Stimulated activated CD8-positive, alpha-beta memory T cell treated with anti-CD3 and anti-CD28 coated beads, Interleukin-4, amount 100 ng/mL, for 1 hour (primary cell): ENCODE measurements around the gene SHH.

Experiments
- DNase-seq, 2 donors: peaks; one replicate each; pipeline ENCODE4 v3.0.0-alpha.2; 2020; ENCODE audit warnings: low read depth in 2 of 2, low spot score in 1 of 2

Gene SHH

DNA sequence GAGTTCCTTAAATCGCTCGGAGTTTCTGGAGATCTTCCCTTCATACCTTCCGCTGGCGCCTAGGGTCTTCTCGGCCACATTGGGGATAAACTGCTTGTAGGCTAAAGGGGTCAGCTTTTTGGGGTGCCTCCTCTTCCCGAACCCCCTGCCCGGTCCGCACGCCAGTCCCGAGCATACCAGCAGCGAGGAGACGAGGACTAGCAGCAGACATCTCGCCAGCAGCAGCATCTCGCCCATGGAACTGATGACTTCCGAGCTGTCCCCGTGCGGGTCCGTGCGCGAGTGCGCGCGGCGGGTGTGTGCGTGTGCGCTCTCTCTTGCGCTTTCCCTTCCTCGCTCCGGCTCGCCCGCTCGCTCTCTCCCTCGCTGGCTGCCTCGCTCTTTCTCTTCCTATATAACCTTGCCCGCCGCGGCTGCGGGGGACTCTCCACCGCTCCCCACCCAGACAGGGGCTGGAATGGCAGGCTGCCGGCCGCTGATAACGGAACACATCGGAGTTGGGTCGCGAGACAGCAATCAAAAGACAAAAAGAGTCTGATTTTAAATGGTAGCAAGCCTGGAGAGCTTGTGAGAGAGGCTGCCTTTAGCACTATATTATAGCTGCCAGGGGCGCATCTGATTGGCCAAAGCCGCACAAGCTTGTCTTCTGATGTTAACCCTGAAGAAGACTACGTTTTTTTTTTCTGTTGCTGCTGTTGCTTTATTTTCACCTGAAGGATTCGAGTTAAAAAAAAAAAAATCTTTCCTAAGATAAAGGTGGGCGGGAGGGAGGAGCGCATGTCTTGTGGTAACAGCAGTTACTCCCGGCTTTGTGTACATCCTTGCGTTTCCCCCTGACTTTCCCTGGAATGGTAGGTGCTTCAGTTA is at the start of gene SHH:
Gene SHH, minus strand, starts transcription at position 569 of the 867 bp plus-strand sequence. Its CDS starts 341 bp downstream, at position 228.
- no peak for DNase-seq

DNA sequence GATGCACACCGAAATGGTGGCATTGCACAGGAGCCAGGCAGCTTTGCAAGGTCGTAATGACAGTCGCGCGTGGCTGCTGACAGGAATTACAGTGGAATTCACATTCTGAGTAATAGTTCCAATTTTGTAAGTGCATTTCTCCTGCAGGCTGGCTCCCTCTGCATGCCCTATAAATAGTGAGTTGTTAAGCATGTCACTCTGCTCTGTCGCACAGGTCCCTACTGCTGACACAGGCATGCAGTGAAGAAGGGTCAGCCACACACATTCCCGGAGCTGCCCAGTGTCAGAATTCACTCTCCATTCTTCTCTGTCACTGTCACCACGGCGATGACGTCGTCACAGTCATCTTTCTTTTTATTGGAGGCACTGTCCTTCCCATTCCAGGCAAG is 49.2 kb upstream of the SHH start:
- DNase-seq = no peak

DNA sequence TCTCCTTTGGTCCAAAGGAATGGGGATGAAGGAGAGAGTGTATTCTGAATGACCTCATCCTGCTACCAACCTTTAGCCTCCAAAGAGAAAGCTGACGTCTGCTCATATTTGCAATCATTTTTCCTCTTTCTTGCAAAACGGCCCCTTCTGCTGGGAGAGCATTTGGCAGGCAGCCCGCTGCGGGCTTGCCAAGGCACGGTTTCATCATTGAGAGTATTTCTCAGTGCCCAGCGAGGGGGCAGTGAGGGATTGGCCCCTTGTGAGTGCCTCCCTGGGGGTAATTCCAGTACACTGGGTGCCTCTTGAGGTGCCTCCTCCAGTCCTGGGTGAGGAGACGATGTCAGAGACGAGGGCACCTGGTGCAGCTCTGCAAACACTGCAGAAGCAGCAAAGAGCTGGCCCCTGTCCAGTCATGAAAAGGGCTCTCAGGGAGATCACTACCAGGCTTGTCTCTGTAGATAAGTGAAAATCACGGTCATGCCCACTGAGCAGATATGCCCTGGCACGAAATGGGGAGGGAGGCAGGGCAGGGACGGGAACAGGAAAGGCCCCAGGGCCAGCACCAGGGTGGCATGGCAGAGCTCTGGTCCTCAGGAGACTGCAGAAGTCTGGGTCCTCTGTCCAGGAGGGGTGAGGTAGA is 48.7 kb upstream of the SHH start:
- no peak for DNase-seq

DNA sequence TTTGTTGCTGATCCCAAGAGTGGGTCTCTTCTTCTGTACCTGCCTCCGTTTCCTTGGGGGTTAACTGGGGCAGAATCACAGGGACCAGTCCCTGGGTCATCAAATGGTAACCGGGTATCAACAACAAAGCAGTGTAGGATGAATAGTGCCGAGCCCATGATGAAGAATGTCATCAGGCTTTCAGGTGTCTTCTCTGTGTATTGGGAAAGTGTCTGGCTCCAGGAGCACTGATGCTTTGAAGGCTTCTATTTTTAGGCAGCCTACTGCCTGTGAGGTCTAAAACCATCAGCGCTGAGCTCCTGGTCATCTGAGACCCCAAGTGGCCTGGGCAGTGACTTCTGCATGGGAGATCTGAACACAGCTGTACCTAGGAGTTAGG is 48.2 kb upstream of the SHH start:
- no peak for DNase-seq

DNA sequence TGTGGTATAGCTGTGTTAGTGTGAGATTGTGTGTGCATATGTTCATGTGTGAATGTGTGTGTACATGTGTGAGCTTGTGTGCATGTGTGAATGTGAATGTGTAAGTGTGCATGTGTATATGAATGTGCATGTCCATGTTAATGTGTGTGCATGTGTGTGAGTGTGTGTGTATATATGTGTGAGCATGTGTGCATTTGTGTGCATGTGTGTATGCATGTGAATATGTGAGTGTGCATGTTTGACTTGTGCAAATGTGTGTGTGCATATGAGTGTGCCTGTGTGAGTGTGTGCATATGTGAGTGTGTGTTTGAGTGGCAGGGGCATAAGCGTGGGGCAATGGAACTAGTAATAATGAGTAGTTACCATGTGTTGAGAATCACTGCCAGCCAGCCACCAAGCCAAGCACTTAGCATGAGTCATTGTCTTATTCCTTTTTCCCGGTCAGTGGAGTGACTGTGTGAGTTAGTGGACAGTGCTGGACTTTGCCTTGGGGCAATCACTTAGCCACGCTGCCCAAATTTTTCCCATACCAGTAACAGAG is 46.3 kb upstream of the SHH start:
- DNase-seq = no peak

DNA sequence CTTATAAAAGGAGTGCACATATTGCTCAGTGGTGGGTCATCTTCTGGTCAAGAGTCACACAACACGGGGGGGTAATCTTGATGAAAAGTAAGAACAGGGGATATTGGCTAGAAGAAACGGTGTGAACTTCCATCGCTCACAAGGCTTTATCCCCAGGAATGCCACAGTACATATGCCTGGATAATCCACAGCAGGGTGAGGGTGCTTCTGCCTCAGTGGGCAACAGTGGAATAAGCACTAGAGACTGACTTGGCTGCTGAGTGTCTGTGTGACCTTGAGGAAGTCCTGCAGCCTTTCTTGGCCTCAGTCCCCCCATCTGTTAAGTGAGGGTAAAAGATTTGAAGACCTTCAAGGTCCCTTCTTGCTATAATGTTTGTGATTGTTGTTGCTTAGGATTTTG is 44.9 kb upstream of the SHH start:
- no peak for DNase-seq

DNA sequence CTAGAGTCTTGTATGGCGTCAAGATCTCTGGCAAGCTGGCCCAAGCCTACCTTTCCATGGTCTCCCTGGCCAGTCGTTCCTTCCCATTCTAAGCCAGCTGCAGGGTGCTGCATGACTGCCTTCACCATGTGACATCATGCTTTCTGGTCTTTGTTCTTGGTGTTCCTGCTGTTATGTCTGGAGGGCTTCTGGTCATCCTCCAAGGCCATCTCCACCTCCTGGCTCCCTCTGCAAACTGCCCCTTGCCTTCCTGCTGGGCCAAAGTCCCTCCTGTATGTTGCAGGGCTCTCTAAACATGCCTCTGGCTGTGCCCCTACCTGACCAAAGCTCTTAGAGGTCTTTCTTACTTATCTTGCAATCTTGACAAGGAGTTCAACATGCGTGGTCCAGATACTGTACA is 44.4 kb upstream of the SHH start:
- DNase-seq = no peak

DNA sequence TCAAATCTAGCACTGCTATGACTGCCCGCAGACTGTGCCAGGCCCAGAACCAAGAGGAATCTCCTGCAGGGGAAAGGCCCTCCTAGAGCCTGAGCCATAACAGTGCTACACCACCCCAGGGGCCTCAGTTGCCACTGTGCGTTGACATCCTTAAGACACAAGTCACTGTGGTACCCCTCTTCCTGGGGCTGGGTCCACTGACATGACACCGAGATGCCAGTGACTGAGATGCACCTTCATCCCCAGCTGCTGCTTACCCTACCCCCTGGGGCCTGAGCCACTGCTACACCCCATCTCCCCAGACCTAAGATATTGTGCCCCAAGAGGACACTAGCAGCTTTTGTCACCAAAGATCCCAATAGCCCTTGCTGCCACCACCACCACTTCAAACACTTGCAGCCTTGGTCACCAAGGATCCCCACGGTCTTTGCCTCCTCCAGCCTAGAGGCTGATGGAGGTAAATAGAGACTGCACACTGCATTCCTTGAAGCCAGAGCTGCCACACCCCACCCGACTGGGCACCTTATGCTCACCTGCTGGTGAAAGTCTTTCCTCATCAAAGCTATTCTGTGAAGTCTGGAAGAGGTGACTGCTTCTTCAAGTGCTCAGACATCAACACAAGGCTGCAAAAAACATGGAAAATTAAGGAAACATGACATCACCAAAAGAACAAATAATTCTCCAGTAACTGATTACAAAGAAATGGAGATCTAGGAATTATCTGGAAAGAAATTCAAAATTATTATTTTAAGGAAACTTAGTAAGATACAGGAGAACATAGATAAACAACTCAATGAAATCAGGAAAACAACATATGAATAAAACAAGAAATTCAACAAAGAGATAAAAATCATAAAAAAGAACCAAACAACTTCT is 40.4 kb upstream of the SHH start:
- no peak for DNase-seq

DNA sequence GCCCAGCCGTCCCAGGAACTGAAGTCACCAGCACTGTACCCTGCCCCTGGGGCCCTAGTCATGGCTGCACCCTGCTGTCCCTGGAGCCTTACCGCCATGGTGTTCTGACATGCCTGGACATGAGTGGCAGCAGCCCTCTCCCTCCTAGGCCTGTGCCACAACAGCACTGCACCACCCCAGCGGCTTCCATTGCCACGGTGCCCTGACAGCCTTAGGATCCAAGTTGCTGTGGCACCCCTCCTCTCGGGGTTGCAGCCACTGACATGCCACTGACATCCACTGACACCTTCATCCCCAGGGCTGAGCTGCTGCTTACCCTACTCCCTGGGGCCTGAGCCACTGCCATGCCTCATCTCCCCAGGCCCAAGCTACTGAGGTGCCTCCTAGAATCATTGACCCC is 39.6 kb upstream of the SHH start:
- DNase-seq = no peak

DNA sequence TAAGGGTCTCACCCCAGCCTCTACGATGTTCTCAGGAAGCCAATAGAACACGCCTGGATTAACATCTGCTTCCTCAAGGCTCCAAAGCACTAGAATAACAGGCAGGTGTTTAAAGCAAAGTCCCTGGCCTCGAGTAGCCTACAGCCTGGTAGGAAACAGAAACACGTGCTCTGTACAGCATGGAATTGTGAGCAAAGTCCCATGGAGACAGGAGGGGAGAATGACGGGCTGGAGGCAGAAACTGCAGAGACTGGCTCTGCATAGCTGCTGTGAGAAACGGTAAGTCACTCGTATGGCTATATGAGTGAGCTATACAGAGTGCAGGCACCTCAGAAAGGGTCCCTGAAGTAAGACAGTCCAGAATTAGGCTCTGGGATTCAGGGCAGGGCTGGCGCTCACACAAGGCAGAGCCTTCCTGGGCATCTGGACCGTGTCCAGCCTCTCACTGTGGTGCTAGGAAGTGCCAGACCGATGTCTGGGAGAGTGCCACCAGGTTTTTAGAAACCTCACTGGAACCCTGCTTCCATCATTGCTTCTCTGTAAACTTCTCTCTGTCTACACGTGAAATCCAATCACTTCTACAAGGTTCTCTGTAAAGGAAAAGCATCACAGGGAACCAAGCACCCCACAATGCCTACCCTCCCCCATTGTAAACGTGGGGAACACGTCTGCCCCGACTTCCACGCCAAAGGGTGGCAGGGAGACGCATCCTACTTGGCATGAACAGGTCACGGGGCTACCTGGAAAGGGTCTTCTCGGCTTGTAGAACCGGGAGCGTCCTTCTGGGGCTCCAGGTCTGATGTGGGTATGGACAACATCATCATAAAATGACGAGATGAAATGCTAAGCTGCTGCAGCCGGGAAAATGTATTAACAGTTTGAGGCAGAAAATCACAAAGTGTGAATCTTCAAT is 38.8 kb upstream of the SHH start:
- DNase-seq = no peak

DNA sequence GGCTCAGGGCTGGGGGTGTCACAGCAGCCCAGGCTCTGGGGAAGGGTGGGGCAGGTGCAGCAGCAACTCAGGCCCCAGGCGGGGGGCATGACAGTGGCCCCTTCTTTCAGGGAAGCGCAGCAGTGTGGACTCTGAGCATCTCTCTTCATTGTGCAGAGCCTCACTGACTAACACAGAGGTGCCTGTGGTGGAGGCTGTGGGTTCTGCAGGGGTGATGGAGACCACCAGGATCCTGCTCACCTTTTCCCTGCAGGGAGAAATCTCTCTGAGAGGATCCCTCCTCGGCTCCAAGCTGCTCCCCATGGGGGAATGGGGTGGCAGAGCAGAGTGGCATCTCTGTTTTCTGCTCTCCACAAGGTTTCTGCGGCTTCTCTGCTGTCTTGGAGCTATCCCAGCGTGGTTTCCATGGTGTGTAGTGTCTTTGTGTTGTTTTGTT is 37.8 kb upstream of the SHH start:
- DNase-seq = no peak

DNA sequence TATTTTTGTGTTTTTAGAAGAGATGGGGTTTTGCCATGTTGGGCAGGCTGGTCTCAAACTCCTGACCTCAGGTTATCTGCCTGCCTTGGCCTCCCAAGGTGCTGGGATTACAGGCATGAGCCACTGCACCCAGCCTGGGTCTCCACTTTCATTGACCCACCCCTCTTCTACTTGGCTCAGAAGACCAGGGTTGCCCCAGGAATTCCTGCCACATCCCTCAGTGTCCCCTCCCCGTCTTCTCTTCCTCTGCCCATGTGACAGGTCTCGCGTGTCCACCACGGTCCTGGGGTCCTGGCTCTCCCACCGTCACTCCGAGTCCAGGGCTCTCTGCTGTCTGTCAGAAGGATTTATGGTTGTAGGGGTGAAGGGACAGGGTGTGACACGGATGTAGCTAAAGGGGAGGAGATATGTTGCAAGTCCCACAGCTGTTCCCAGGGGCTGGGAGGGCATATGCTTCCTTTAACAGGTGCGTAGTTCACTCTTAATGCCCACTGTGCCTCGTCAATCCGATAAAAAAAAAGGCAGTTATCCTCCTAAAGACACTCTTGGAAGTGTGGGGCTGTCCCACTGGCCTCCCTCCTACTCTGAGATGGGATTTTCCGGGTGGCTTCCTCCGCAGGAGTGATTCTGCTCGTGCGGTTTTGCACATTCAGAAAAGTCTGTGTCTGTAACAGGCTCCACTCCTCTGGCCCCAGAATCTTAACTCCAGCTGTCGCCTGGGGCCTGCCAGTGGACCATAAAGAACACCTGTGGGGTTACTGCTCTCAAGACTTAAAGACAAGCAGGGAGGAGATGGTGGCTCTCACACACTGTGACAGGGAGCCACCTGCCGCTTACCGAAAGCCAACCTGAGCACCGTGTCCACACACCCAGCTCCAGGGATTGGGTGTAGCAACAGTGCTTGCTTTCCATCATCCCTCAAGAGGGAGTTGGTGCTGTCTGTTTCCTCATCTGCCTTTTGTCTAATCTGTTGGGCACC is 36.7 kb upstream of the SHH start:
- no peak for DNase-seq

DNA sequence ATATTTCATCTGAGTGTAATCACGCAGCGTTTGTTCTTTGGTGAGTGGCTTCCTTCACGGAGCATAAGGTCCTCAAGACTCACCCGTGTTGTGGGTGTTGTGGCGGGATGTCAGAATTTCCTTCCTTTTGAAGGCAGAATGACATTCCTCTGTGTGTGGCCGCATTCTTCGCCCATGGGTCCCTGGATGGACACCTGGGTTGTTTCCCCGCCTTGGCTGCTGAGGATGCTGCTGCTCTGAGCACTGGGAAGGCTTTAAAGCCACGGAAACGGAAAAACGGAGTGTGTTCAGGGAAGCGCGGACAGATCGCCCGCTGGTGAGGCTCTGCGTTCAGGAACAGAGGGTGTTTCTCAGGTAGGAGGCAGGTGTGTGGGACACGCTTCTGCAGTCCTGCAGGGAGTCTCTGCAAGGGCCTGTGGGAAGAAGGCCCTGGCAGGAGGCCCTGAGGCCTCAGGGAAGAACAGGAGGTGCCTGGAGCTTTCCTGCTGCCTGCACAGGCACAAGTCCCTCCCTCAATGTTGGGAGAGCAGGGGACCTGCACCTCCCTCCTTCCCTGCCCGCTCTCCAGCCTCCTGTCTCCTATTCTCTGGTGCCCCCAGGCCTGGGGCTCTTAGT is 35.7 kb upstream of the SHH start:
- DNase-seq = no peak

DNA sequence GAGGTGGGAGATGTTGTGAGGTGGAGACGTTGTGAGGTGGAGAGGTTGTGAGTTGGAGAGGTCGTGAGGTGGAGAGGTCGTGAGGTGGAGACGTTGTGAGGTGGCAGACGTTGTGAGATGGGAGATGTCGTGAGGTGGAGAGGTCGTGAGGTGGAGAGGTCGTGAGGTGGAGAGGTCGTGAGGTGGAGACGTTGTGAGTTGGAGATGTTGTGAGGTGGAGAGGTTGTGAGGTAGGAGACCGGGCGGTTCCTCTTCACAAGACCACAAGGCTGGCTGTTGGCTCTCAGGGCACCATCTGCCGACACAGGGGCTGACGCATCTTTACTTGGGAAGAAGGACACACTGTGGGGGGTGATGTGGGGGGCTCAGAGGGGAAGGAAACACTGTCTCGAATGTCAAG is 34.7 kb upstream of the SHH start:
- no peak for DNase-seq

DNA sequence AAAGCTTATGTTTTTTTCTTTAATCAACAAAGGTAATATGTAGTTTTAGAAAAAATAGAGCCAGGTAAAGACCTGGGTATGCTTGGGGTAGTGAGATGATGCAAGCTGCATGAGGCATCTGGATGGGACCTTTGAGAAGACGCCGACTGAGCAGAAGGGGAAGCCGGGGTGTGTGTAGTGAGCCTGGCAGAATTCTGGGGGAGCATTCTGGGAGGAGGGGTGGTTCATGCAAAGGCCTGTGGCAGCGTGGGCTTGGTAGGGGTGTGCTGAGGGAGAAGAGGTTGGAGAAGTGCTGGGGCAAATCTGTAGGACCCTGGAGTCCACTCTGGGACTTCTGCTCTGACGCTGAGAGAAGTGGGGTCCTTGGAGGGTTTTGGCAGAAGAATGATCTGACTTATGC is 33.9 kb upstream of the SHH start:
- DNase-seq = no peak

DNA sequence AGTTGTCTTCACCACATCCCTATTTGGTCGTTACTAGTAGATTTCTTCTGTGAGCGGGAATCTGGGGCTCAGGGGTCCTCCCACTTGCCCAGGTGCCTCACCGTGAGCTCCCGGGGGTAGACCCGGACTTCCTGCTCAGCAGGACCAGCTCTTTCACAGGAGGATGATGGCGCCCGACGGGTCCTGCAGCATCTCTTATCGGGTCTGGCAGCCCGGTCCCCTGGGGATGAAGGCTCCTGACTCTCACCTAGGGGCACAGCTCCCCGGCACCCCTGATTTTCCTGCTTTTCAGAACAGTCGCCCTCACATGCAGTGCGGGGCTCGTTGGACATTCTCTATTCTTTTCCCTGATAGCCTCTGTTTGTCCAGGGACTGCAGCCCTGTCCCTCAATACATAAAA is 33.0 kb upstream of the SHH start:
- no peak for DNase-seq

DNA sequence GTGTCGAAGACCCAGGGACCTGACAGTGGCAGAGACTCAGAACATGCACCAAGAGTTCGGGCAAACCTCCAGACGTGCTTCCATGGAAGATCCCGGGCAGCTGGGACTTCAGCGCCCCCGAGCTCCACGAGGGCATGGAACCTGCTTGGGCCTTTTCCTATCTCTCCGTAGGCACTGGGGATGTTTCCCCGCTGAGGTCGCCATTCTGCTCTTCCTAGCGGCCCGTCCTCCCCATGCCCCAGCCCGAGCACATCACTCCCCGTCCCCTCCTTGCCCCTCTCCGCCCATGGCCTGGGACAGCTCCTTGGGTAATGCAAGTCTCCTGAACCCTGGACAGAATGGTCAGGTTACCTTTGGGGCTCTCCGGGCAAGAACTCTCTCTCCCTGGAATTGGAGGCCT is 32.3 kb upstream of the SHH start:
- no peak for DNase-seq

DNA sequence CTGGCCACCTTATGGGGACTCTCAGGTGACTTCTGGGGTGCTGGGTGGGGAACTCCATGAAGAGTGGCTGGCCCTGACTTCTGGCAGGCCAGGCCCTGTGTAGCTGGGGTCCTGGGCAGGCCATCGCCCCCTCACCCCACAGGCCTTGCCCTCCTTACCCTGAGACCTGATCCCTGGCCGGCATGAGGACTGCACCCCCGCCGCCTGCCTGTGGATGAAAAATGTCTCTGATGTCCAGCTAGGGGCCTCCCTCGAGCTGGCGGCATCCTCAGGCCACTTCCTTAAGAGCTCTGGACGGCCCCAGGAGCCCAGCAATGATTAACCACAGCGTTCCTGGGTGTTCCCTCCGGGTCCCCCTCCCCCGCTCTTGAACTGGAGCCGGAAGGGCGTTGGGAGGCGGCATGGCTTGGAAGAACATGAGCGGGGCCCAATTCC is 31.8 kb upstream of the SHH start:
- no peak for DNase-seq
